ENCODE measurements around the gene GNL3.
A peak's percentile ranks its signal among the peaks of the same experiment; 100 is the strongest.

The GNL3 gene

GRCh38 chr3:52690560-52690959 lies 4.7 kb downstream of the GNL3 start:
- no peak for DNase-seq

DNA sequence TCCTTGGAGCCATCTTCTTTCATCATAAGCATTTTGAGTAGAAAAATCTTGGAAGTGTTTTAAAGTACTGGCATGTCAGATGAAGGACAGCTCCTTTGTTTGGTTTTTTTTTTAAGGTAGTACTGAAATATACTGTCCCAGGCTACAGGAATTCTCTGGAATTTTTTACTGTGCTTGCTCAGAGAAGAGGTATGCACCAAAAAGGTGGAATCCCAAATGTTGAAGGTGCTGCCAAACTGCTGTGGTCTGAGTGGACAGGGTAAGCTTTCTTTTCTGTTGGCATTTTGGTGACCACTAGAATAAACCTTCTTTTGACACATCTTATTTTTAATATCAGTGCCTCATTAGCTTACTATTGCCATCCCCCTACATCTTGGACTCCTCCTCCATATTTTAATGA lies 7.2 kb downstream of the GNL3 start:
- no peak for DNase-seq

GRCh38 chr3:52694528-52695189 lies 8.8 kb downstream of the GNL3 start:
- DNase-seq: no peak

DNA sequence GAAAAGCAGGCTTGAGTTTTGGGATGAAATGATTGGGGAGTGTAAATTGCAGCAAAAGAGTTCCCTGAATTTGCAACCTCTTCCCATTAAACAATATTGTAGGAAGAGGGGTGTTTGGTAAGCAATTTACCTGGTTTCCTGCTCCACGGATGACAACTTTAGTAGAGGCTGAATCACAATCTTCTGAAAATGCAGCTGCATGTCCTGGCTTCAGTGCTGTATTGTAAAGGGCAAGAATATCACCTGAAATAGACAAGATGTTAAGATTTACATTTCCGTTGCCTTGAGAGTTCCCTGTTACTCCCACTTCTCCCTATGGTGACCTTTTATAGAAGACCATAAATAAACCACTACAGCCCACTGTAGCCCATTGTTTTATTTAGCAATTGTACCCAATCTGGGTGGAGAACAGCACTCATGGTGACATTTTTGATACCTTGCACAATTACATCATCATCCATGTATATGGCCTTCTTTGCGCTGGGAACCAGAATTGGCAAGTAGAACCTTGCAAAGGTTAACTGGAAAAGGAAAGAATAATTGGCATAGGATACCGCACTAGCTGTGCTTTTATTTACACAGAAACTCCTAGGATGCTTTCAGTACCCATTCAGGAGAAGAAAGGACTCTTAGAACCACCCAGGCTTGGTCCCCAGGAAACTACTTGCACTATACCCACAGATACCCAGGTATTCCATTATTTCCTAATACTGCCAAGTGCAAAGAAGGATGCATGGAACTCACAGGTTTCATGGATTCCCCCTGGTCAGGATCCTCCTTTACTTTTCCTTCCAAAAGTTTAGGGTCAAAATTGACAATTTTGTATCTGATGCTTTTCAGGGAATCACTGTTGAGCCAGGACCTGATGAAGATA lies 10.2 kb downstream of the GNL3 start:
- DNase-seq: no peak

DNA sequence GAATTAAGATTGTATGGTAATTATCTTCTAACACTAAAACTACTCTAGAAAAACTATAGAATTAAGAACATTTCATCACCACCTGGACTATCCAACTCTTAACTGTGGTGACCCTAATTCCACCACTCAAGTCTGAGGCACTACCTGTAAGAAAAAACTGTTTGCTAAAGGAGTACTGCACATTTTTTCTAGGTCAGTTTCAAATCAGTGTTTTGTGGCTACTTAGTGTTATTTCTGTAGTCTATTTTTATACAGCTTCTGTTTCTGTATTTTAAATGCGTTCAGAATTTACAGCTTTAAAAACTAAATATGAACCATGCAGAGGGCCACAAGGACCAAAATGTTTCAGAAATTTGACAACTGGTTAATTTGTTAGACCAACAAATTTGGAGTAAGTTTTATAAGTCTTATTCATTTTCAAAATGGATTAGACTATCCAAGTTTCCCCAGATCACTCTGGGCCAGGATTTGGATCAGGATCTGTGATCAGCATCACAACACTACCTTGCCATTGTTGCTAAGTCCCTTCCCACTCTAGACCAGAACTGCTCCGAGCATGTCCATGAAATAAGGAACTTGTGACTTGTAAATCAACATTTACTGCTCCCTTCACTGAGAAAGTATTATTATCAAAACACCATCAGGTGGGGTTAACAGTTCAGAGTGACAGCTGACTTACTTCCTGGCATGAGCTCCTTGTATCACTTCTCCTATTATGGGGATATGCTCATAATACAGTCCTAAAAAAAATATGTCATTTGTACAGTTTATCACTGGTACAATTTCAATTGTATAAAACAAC lies 11.2 kb downstream of the GNL3 start:
- DNase-seq: no peak

DNA sequence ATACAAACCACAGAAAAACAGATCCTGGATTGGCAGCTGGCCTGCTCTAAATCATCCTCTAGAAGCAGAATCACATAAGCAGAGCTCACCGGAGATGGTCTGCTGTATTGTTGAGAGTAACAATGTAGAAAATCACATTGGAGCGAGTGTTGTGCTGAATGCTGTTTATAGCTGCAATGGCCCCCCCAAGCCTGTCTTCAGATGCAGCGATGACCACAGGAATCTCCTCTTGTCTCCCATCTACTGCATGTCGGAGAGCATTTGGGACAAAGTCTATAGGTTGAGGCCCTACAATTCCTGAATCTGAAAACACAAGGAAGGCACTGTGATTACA lies 11.8 kb downstream of the GNL3 start:
- DNase-seq: no peak

DNA sequence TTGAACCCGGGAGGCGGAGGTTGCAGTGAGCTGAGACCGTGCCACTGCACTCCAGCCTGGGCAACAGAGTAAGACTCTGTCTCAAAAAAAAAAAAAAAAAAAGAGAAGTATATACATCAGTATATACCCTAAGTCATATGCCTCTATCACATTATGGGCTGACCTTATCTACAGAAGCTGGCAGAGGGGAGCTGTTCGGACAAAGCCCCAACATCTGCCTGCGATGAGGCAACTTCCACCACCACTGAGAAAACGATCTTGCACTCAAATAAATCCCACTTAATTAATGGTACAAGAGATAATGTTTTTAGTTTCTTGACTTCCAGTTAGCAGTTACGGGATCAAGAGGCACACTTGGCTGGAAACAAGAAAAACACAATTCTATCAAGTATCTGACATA lies 17.5 kb downstream of the GNL3 start:
- DNase-seq: peak; percentile 13

- peak; percentile 51 for DNase-seq
These were observed 19.0 kb downstream of the GNL3 start for GRCh38 chr3:52704611-52705437.

- no peak for DNase-seq
These were observed 19.5 kb downstream of the GNL3 start for GRCh38 chr3:52705438-52705687.

GRCh38 chr3:52705688-52706686 lies 20.2 kb downstream of the GNL3 start, which contains the start of the genes GLT8D1 and SPCS1:
Gene GLT8D1, minus strand, starts transcription at chr3:52705791. Its CDS starts 5,331 bp downstream, at chr3:52700460.
Gene SPCS1, plus strand, starts transcription at chr3:52706106. Its CDS starts 141 bp downstream, at chr3:52706247.
- DNase-seq: peak; percentile 91

GRCh38 chr3:52707585-52707984 lies 21.8 kb downstream of the GNL3 start:
- DNase-seq: no peak

DNA sequence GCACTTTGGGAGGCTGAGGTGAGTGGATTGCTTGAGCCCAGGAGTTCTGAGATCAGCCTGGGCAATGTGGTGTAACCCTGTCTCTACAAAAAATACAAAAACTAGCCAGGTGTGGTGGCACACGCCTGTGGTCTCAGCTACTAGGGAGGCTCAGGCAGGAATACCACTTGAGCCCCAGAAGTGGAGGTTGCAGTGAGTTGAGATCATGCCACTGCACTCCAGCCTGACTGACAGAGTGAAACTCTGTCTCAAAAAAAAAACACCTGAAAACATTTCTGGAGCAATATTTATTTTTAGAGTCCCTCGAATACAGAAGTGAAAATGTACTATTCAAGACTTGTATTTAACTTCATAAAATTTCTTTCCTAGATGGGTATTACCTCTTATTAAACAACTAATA lies 24.7 kb downstream of the GNL3 start:
- DNase-seq: no peak

DNA sequence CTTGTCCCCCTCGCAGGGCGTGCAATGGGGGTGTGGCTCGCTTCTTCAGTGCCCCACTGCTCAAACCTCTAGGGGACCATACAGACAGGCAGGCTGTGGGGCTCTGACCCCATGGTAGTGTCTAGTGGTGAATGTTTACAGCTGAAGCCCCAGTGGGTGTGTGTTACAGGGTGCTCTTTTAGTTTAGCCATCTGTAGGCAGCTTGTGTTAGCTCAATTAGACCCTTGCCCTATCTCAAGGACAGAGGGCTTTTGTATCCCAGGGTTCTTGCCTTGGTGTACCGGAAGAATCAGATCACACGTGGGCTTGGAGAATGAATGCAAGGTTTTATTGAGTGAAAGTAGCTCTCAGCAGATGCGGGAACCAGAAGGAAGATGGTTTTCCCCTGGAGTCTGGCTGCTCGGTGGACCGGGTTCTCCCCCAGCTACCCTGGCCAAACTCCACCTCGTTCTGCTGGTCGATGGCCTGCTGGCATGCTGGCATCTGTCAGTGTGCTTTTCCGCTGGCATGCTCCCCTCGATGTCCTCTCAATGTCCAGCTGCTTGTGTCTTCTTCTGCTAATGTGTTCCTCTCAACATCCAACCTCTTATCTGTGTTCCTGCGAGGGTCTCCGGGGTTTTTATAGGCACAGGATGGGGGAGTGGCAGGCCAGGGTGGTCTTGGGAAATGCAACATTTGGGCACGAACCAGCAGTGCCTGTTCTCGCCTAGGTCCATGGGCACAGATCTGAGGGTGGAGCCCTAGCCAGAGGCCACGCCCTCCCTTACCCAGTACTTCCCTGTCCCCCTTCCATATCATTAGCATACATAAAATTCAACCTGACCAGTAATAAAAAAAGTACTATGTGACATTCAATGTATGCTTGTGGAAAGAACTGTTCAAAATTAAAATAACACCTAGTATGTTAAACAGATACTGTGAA lies 26.7 kb downstream of the GNL3 start:
- DNase-seq: no peak

- DNase-seq: no peak
These were observed 28.8 kb downstream of the GNL3 start for GRCh38 chr3:52714335-52715302.

DNA sequence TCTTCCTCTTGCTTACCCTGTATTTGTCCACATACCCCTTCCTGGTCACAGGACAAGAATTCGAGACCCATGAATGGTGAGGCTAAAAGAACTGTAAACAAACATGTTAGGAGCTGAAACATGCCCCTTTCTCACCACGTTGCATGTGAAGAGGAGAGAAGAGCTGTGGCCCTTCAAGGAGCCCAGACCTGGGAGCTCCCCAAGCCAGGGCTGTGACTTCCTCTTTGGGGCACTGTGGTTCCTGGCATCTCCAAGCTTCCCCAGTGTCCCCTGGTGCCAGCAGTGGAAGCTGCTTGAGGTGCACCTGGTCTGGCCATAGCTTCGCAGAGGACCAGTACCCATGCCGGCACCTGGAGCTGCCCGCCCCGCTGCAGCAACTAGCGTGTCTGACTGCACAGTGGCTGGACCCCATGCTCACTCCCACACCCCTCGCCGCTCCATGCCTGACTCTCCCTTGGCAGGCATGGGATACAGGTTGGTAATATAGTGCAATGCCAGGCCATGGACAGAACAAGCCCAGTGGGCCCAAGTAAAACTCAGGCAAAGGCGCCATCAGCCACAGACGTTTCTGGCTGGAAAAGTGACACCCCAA lies 30.0 kb downstream of the GNL3 start:
- no peak for DNase-seq

GRCh38 chr3:52719618-52720017 lies 33.8 kb downstream of the GNL3 start:
- DNase-seq: no peak

GRCh38 chr3:52721002-52721729 lies 35.3 kb downstream of the GNL3 start:
- no peak for DNase-seq

DNA sequence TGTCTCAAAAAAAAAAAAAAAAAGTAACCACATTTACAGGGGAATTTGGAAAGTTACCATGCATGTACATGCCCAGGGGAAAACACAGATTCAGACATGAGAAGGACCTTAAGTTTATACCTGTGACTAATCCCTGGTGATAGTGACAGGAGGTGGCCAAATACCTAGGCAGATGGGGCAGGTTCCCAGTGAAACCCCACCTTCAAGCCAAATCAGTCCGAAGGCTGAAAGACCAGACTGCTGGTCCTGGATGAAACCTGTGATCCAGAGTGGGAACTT lies 35.8 kb downstream of the GNL3 start:
- no peak for DNase-seq

Data from OCI-M1 (cell line).